HepG2 (cell line): ENCODE results near the gene TXNL4A. TPM values are rescaled to one million over a fixed set of nuclear protein-coding genes. Genes with fewer than 3 reads are reported as not detected.

ENCODE experiments used
- BORCS8-MEF2B ChIP-seq: sonication (generic); formaldehyde crosslinking; IDR thresholded peaks from 2 replicates; pipeline ENCODE4 v1.8.0; 2022; ENCODE audit warnings: mild to moderate bottlenecking, missing genetic modification reagents
- DRAP1 ChIP-seq: IDR thresholded peaks from 2 replicates; pipeline ENCODE4 v1.6.1; 2016; ENCODE audit warnings: missing genetic modification reagents, missing compliant biosample characterization
- HINFP ChIP-seq: sonication (generic); formaldehyde crosslinking; IDR thresholded peaks from 2 replicates; pipeline ENCODE4 v1.4.0; 2020; ENCODE audit warnings: low read depth, mild to moderate bottlenecking, missing genetic modification reagents
- MXD4 ChIP-seq: IDR thresholded peaks from 2 replicates; pipeline ENCODE4 v1.6.1; 2016; ENCODE audit warnings: mild to moderate bottlenecking, missing biosample characterization, missing genetic modification reagents
- POLR2G ChIP-seq: fragments of 200-400 bp; formaldehyde crosslinking; IDR thresholded peaks from 2 replicates; pipeline ENCODE4 v1.6.1; 2018; ENCODE audit warnings: mild to moderate bottlenecking, low read depth, low read length, moderate library complexity
- RBM22 ChIP-seq: fragments of 200-400 bp; formaldehyde crosslinking; optimal IDR thresholded peaks from 2 replicates; pipeline ENCODE3; 2017; ENCODE audit warnings: mild to moderate bottlenecking, low read length, moderate library complexity
- ZNF12 ChIP-seq: sonication (generic); formaldehyde crosslinking; IDR thresholded peaks from 2 replicates; pipeline ENCODE4 v1.5.0; 2020; ENCODE audit warnings: missing genetic modification reagents
- ZNF253 ChIP-seq: sonication (generic); formaldehyde crosslinking; IDR thresholded peaks from 2 replicates; pipeline ENCODE4 v1.8.0; 2022; ENCODE audit warnings: mild to moderate bottlenecking, missing genetic modification reagents, borderline replicate concordance
- ZNF407 ChIP-seq: sonication (generic); formaldehyde crosslinking; IDR thresholded peaks from one replicate; pipeline ENCODE4 v1.5.1; 2020; ENCODE audit warnings: mild to moderate bottlenecking, missing genetic modification reagents; ENCODE audit errors: not compliant biosample characterization
- ZNF646 ChIP-seq: sonication (generic); formaldehyde crosslinking; IDR thresholded peaks from 2 replicates; pipeline ENCODE4 v1.9.0; 2021; ENCODE audit warnings: mild to moderate bottlenecking, missing genetic modification reagents
- ZSCAN22 ChIP-seq: sonication (generic); formaldehyde crosslinking; IDR thresholded peaks from 2 replicates; pipeline ENCODE4 v1.4.0; 2020; ENCODE audit warnings: mild to moderate bottlenecking, missing genetic modification reagents
- polyA plus RNA-seq, 8 experiments: library from polyadenylated mRNA; depleted of rRNA in 3 of 8; stranded (reverse) in 7 of 8; unstranded in 1 of 8; fragments of >200 nt; fragmentation: Illumina TruSeq in 4 of 8; extraction: Trizol in 4 of 8; gene quantifications; 2 replicates each; pipeline versions ENCODE4 v1.2.1 to v1.2.3, GENCODE V29; 2011 to 2016; ENCODE audit warnings: low read depth in 4 of 8, missing spikeins in 1 of 8, mixed read lengths in 1 of 8; ENCODE audit not compliant: insufficient read depth in 1 of 8
- total RNA-seq, 5 experiments: library from RNA; depleted of rRNA; stranded (reverse); fragments of >200 nt; fragmentation: Illumina TruSeq; extraction: Trizol; gene quantifications; 2 replicates each; pipeline ENCODE4 v1.2.3, GENCODE V29; 2016; ENCODE audit warnings: low read depth in 1 of 5

Gene TXNL4A
- total and polyA plus RNA-seq, 2 of the 13 experiments (the other 11 are each of a cell fraction or from before 2014, with no cell fraction given) = 172 to 202 TPM

- TF ChIP-seq DRAP1 (CRISPR knock-in tag) (peak; percentile 61; the same call in 1 of the 2 replicates), RBM22 (no peak), ZSCAN22 (CRISPR knock-in tag) (0 out of 2 replicates have a peak, but pooled peaks have one; percentile 30), MXD4 (peak; percentile 20; the same call in 1 of the 2 replicates), POLR2G (peak; percentile 74), HINFP (CRISPR knock-in tag) (peak; percentile 57; the same call in 1 of the 2 replicates), ZNF646 (CRISPR knock-in tag) (0 out of 2 replicates have a peak, but pooled peaks have one; percentile 15), BORCS8-MEF2B (CRISPR knock-in tag) (no peak), ZNF407 (CRISPR knock-in tag) (peak; percentile 54), ZNF12 (CRISPR knock-in tag) (0 out of 2 replicates have a peak, but pooled peaks have one; percentile 17), ZNF253 (CRISPR knock-in tag) (no peak)
Measured at GRCh38 chr18:79964330-79965118, 23.8 kb downstream of the TXNL4A start, which contains the start of gene HSBP1L1 (continued).
